ENCODE data around the gene HMGXB4.

DNA sequence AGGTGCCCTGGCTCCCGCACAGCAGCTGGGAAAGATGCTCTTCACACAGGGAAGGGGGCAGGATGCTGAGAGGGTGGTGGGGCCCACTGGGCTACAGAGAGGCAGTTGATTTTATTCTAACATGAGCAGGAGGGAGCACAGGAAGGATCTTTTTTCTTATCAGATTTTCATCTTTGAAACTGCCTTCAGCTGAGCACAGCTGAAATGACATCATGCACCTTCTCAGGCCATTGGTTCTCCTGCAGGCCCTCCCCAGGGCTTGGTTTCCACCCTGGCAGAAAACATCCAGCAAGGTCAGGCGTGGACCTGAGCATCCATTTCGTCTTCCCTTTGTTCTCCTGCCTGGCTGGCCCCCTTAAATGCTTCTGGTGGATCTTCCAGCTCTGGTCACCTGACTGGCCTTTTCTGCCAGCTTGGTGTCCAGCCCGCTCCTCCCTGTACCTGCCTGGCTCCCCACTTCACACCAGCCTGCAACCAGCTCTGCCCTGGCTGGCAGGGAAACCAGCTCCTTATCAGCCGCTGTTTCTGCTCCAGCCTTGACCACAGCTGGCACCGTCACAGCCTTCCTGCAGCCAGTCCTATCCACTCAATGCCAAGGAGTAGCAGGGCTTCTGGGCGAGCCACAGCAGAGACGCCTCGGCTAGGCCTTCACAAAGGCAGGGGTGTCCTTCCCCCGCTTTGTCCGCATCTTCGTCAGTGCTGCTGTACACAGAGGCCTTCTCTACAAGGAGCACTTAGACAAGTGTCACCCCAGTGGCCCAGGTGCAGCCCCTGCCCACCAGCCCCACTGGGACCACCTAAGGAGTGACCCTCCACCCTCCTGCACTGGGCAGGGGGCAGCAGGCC is 78.9 kb downstream of the HMGXB4 start:
- TF ChIP-seq POLR2A (IDR thresholded peaks at IDR 0.05) (no peak), EP300 (IDR thresholded peaks at IDR 0.05) (no peak), CTCF (IDR thresholded peaks at IDR 0.05) (no peak), POLR2AphosphoS5 (IDR thresholded peaks at IDR 0.05) (no peak)

Measured in gastroesophageal sphincter (tissue), 3 donors.